Right atrium auricular region (tissue), 2 donors: ENCODE data around the gene SLC6A12. TPM values are rescaled to one million over a fixed set of nuclear protein-coding genes. Genes with fewer than 3 reads are reported as not detected.

Source experiments
- DNase-seq: peaks from one replicate; pipeline ENCODE4 v3.0.0-alpha.2; 2019; ENCODE audit warnings: low spot score
- H3K27ac ChIP-seq, 2 donors: fragments of 200-600 bp; sonication (generic); 1 replicate in 1 of 2; 2 replicates in 1 of 2; pipeline ENCODE4 v1.5.1; 2016 to 2019
- H3K27me3 ChIP-seq, 2 donors: fragments of 200-600 bp; sonication (generic); one replicate each; pipeline versions ENCODE4 v1.5.1 to v1.6.0; 2017 to 2019
- H3K36me3 ChIP-seq: fragments of 200-600 bp; sonication (generic); one replicate; pipeline ENCODE4 v1.5.1; 2016
- H3K4me1 ChIP-seq, 2 donors: fragments of 200-600 bp; sonication (generic); one replicate each; pipeline versions ENCODE4 v1.5.1 to v1.6.0; 2017 to 2019
- H3K4me3 ChIP-seq, 2 donors: fragments of 200-600 bp; sonication (generic); 1 replicate in 1 of 2; 2 replicates in 1 of 2; pipeline ENCODE4 v1.5.1; 2017 to 2019; ENCODE audit warnings: mild to moderate bottlenecking in 1 of 2, moderate library complexity in 1 of 2
- H3K9me3 ChIP-seq, 2 donors: fragments of 200-600 bp; sonication (generic); one replicate each; pipeline ENCODE4 v1.5.1; 2019
- CTCF ChIP-seq, 2 donors: fragments of 200-600 bp; sonication (generic); IDR thresholded peaks; one replicate each; pipeline ENCODE4 v1.5.1; 2019; ENCODE audit warnings: antibody characterized with exemption in 2 of 2
- total RNA-seq, 2 donors: library from RNA; depleted of rRNA; stranded (reverse); fragments of >200 nt; gene quantifications; one replicate each; pipeline ENCODE4 v1.1.0, GENCODE V29; 2016

SLC6A12 gene
- total RNA-seq, 2 donors from 2014 or later, result 1.1 TPM; not detected in 1

- no peak overlapping the region for H3K4me3 ChIP-seq
- no peaks in the 10 kb centered on the region for H3K4me1 ChIP-seq
- H3K27ac ChIP-seq, result no peak overlapping the region
- TF ChIP-seq CTCF (IDR thresholded peaks at IDR 0.05), result no peak
- no peaks in the 10 kb centered on the region for H3K9me3 ChIP-seq
- H3K36me3 ChIP-seq, result no peaks in the 10 kb centered on the region
- no peaks in the 10 kb centered on the region for H3K27me3 ChIP-seq
- DNase-seq, result no peak
Measured at GRCh38 chr12:145369-145960, 68.5 kb downstream of the SLC6A12 start.

GRCh38 chr12:144650-145284, 69.2 kb downstream of the SLC6A12 start:
- DNase-seq, result no peak
- TF ChIP-seq CTCF (IDR thresholded peaks at IDR 0.05), result no peak
- peaks cover 0 to 3% of the 10 kb centered on the region in 2 donors for H3K4me1 ChIP-seq
- no peak overlapping the region for H3K27ac ChIP-seq
- H3K27me3 ChIP-seq, result no peaks in the 10 kb centered on the region
- no peak overlapping the region for H3K4me3 ChIP-seq
- no peaks in the 10 kb centered on the region for H3K9me3 ChIP-seq
- no peaks in the 10 kb centered on the region for H3K36me3 ChIP-seq

- no peak overlapping the region for H3K27ac ChIP-seq
- TF ChIP-seq CTCF (IDR thresholded peaks at IDR 0.05), result no peak
- no peaks in the 10 kb centered on the region for H3K27me3 ChIP-seq
- DNase-seq, result no peak
- H3K36me3 ChIP-seq, result no peaks in the 10 kb centered on the region
- H3K4me3 ChIP-seq, result no peak overlapping the region
- peaks cover 0 to 10% of the 10 kb centered on the region in 2 donors for H3K4me1 ChIP-seq
- H3K9me3 ChIP-seq, result no peaks in the 10 kb centered on the region
Measured at GRCh38 chr12:143964-144649, 69.8 kb downstream of the SLC6A12 start.

- Histone ChIP-seq H3K27me3 (no peaks in the 10 kb centered on the region), H3K9me3 (no peaks in the 10 kb centered on the region), H3K36me3 (no peaks in the 10 kb centered on the region), H3K27ac (no peak overlapping the region), H3K4me1 (peaks cover 0 to 16% of the 10 kb centered on the region in 2 donors), H3K4me3 (no peak overlapping the region)
- DNase-seq, result no peak
- no peak for TF ChIP-seq CTCF (IDR thresholded peaks at IDR 0.05)
Measured at GRCh38 chr12:140162-140561, 73.8 kb downstream of the SLC6A12 start.

Other genes starting within 250 kb of the SLC6A12 start
- gene IQSEC3, start 147.4 kb downstream of the SLC6A12 start, total RNA-seq, result under 1 TPM; 0.39 to 0.67 TPM
- 1 to 10 TPM; 2.1 to 2.3 TPM for gene SLC6A13, start 48.7 kb upstream of the SLC6A12 start, total RNA-seq
- gene KDM5A, start 175.2 kb upstream of the SLC6A12 start, total RNA-seq, result 10 to 100 TPM; 19.3 to 20.9 TPM
- 1 to 10 TPM; 2.6 to 3.2 TPM for gene CCDC77, start 187.5 kb upstream of the SLC6A12 start, total RNA-seq
- 10 to 100 TPM; 19.3 to 29.0 TPM for gene B4GALNT3, start 245.8 kb upstream of the SLC6A12 start, total RNA-seq